ENCODE results near the gene CACNA2D1.

GRCh38 chr7:82249979-82250378 lies 193.6 kb downstream of the CACNA2D1 start:
- TF ChIP-seq CTCF (IDR thresholded peaks at IDR 0.05) (no peak), MAX (IDR thresholded peaks at IDR 0.05) (no peak), POLR2A (IDR thresholded peaks at IDR 0.05; ENCODE audit: low read length) (no peak), KDM1A (IDR thresholded peaks at IDR 0.05; ENCODE audit: low read depth) (no peak), FOSB (CRISPR knock-in tag; IDR thresholded peaks at IDR 0.05) (no peak), REST (IDR thresholded peaks at IDR 0.05) (no peak), EP300 (IDR thresholded peaks at IDR 0.05) (no peak), NR3C1 (IDR thresholded peaks at IDR 0.05) (no peak)
